Fibroblast of lung (primary cell): ENCODE data around the gene CDIP1. TPM values are rescaled to one million over a fixed set of nuclear protein-coding genes. Genes with fewer than 3 reads are reported as not detected.

ENCODE experiments used
- DNase-seq, 2 donors: peaks; one replicate each; pipeline versions ENCODE4 v3.0.0 to v3.0.0-alpha.2; 2010; ENCODE audit warnings: low read depth in 2 of 2
- H2AFZ ChIP-seq: 2 replicates; pipeline ENCODE4 v1.5.1; 2012; ENCODE audit warnings: low read length, control low read depth, inconsistent platforms
- H3K27ac ChIP-seq: 2 replicates; pipeline ENCODE4 v1.5.1; 2011; ENCODE audit warnings: low read length, control low read depth; ENCODE audit not compliant: insufficient read depth
- H3K27me3 ChIP-seq: 2 replicates; pipeline ENCODE4 v1.5.1; 2011; ENCODE audit warnings: mild to moderate bottlenecking, low read length; ENCODE audit not compliant: control insufficient read depth, insufficient read depth
- H3K36me3 ChIP-seq: 2 replicates; pipeline ENCODE4 v1.5.1; 2011; ENCODE audit warnings: low read length; ENCODE audit not compliant: control insufficient read depth, insufficient read depth
- H3K4me1 ChIP-seq: 2 replicates; pipeline ENCODE4 v1.5.1; 2011; ENCODE audit warnings: low read length; ENCODE audit not compliant: control insufficient read depth, insufficient read depth; ENCODE audit errors: extremely low read depth
- H3K4me2 ChIP-seq: 2 replicates; pipeline ENCODE4 v1.5.1; 2011; ENCODE audit warnings: low read length, control low read depth; ENCODE audit not compliant: insufficient read depth; ENCODE audit errors: extremely low read depth
- H3K4me3 ChIP-seq, 4 experiments: fragments of 200-600 bp in 1 of 4; sonication (generic) in 1 of 4; replicated peaks in 1 of 4; 2 replicates each; pipeline ENCODE4 v1.5.1; 2011 to 2016; ENCODE audit warnings: low read length in 4 of 4, low read depth in 3 of 4, mild to moderate bottlenecking in 3 of 4, control low read depth in 2 of 4, inconsistent platforms in 1 of 4, mixed read lengths in 1 of 4; ENCODE audit not compliant: insufficient read depth in 1 of 4; ENCODE audit errors: control extremely low read depth in 1 of 4
- H3K79me2 ChIP-seq: 2 replicates; pipeline ENCODE4 v1.5.1; 2012; ENCODE audit warnings: mild to moderate bottlenecking, low read length, inconsistent platforms; ENCODE audit not compliant: control insufficient read depth, insufficient read depth
- H3K9ac ChIP-seq: 2 replicates; pipeline ENCODE4 v1.5.1; 2011; ENCODE audit warnings: mild to moderate bottlenecking, low read length, control low read depth; ENCODE audit not compliant: insufficient read depth
- H3K9me3 ChIP-seq: 2 replicates; pipeline ENCODE4 v1.5.1; 2012; ENCODE audit warnings: low read depth, low read length; ENCODE audit not compliant: control insufficient read depth, insufficient read depth
- H4K20me1 ChIP-seq: 2 replicates; pipeline ENCODE4 v1.5.1; 2011; ENCODE audit warnings: low read length; ENCODE audit not compliant: control insufficient read depth, insufficient read depth; ENCODE audit errors: extremely low read depth
- EZH2 ChIP-seq: IDR thresholded peaks from 2 replicates; pipeline ENCODE4 v1.5.1; 2012; ENCODE audit warnings: low read length, control low read depth, mild to moderate bottlenecking; ENCODE audit errors: missing control alignments
- polyA plus RNA-seq, 2 donors: library from polyadenylated mRNA; depleted of rRNA in 1 of 2; stranded (reverse) in 1 of 2; unstranded in 1 of 2; fragments of >200 nt; gene quantifications; 2 replicates each; pipeline ENCODE4 v1.2.1, GENCODE V29; 2011 to 2012; ENCODE audit warnings: missing spikeins in 1 of 2
- total RNA-seq: library from RNA; depleted of rRNA; stranded (reverse); fragments of >200 nt; gene quantifications from 2 replicates; pipeline ENCODE4 v1.2.1, GENCODE V29; 2014
- TF ChIP-seq, protein P1 (sequence below), 2 donors: IDR thresholded peaks in 1 of 2; conservative IDR thresholded peaks in 1 of 2; 1 replicate in 1 of 2; 2 replicates in 1 of 2; pipeline ENCODE4 v1.5.1; 2011 to 2012; ENCODE audit warnings: low read length in 2 of 2, control low read depth in 1 of 2, inconsistent platforms in 1 of 2, low read depth in 1 of 2, mild to moderate bottlenecking in 1 of 2

CDIP1 gene
- total and polyA plus RNA-seq, 2 donors (not counting 1 experiment from before 2014, with no cell fraction given): 6.3 to 12.2 TPM

DNA sequence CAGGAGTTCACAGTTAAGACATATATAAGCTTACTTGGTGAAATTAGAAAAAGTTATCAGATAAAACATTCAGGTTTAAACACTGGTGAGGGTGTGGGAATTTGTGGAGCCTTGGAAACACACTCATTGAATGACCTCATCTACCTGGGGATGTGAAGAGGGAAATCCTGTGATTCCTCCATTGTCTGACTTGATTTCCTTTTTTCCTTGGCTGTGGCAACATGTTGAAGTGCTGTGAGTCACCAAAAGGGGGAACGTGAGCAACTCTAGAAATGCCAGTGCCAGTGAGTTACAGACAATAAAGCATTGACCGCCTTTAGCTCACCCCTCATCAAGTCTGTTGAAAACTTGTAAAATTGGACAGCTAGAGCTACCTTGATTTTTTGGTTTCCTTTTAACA is 60.6 kb downstream of the CDIP1 start:
- Histone ChIP-seq H3K4me1 (peaks cover 2% of the 10 kb centered on the region), H2AFZ (no peak overlapping the region), H3K36me3 (no peaks in the 10 kb centered on the region), H3K79me2 (peaks cover 32% of the 10 kb centered on the region), H4K20me1 (no peaks in the 10 kb centered on the region), H3K4me2 (peak overlapping the region; percentile 17), H3K27ac (no peak overlapping the region), H3K9me3 (no peaks in the 10 kb centered on the region), H3K27me3 (no peaks in the 10 kb centered on the region), H3K9ac (no peak overlapping the region), H3K4me3 (no peak overlapping the region)
- TF ChIP-seq, protein P1, sequence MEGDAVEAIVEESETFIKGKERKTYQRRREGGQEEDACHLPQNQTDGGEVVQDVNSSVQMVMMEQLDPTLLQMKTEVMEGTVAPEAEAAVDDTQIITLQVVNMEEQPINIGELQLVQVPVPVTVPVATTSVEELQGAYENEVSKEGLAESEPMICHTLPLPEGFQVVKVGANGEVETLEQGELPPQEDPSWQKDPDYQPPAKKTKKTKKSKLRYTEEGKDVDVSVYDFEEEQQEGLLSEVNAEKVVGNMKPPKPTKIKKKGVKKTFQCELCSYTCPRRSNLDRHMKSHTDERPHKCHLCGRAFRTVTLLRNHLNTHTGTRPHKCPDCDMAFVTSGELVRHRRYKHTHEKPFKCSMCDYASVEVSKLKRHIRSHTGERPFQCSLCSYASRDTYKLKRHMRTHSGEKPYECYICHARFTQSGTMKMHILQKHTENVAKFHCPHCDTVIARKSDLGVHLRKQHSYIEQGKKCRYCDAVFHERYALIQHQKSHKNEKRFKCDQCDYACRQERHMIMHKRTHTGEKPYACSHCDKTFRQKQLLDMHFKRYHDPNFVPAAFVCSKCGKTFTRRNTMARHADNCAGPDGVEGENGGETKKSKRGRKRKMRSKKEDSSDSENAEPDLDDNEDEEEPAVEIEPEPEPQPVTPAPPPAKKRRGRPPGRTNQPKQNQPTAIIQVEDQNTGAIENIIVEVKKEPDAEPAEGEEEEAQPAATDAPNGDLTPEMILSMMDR (conservative IDR thresholded peaks at IDR 0.05 in 1 of 2, IDR thresholded peaks at IDR 0.05 in 1 of 2; ENCODE audit: low read depth in 1 of 2, low read length in 2 of 2): peak; percentile 33 to 44
- TF ChIP-seq EZH2: no peak
- DNase-seq: peak; percentile 49 to 75

GRCh38 chr16:4475880-4476788 is 62.4 kb downstream of the CDIP1 start, which contains the start of gene HMOX2:
HMOX2 (plus strand) TSS chr16:4476398; CDS start chr16:4505525, 29,127 bp downstream.
- Histone ChIP-seq H3K4me1 (peaks cover 2% of the 10 kb centered on the region), H2AFZ (peak within 1 kb of the TSS; percentile 91), H3K4me2 (peak within 1 kb of the TSS; percentile 80), H3K79me2 (peaks cover 20% of the 10 kb centered on the region), H3K4me3 (peak within 1 kb of the TSS; percentile 65 to 96 (median 78)), H3K27me3 (no peaks in the 10 kb centered on the region), H3K27ac (peak within 1 kb of the TSS; percentile 52), H3K9ac (peak within 1 kb of the TSS; percentile 72), H4K20me1 (no peaks in the 10 kb centered on the region), H3K9me3 (no peaks in the 10 kb centered on the region), H3K36me3 (no peaks in the 10 kb centered on the region)
- no peak for TF ChIP-seq EZH2
- TF ChIP-seq, protein P1 (conservative IDR thresholded peaks at IDR 0.05 in 1 of 2, IDR thresholded peaks at IDR 0.05 in 1 of 2; ENCODE audit: low read depth in 1 of 2, low read length in 2 of 2): peak; percentile 34 to 38
- peak; percentile 85 to 87 for DNase-seq

DNA sequence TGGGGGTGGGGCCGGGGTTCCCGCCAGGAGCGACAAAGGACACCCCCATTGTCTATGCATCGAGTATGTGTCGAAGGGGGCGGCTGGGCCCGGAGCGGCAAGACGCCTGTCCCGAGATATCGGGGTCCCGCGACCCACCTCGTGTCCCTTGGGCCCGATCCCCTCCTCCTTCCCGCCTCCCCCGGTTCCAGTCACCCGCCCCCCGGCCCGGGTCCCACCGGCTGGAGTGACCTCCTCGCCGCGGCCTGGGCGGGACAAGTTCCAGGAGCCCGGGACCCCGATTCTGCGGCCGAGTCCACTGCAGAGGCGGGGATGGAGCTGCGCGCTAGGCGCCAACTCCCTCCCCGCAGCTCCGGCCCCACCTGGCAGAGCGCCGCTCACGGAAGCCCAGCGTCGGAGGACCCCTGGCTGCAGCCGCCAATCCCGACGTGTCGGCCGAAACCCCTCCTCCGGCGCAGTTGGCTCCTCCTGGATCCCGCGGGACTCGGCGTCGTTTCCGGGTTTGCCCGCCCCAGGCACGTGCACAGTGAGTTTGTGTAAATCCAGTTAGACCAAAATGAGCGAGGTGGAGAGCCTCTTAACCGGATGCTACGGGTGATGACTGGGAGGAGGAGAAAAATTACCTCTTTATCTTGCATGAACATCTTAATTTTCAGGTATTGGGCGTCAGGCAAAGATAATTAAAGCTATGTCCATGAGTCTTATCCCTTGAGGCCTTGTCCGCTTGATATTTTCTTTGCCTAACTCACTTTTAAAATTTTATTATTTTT is 64.2 kb downstream of the CDIP1 start, which contains the start of gene NMRAL1:
NMRAL1 (minus strand) TSS at position 434 of the 770 bp plus-strand sequence. CDS start 493 bp downstream, outside the sequence.
- peak within 1 kb of the TSS; percentile 39 for H3K27ac ChIP-seq
- H3K9me3 ChIP-seq: no peaks in the 10 kb centered on the region
- H2AFZ ChIP-seq: peak within 1 kb of the TSS; percentile 75
- TF ChIP-seq EZH2: no peak
- TF ChIP-seq, protein P1 (conservative IDR thresholded peaks at IDR 0.05 in 1 of 2, IDR thresholded peaks at IDR 0.05 in 1 of 2; ENCODE audit: low read depth in 1 of 2, low read length in 2 of 2): no peak
- H3K9ac ChIP-seq: peak within 1 kb of the TSS; percentile 65
- H3K36me3 ChIP-seq: no peaks in the 10 kb centered on the region
- peaks cover 2% of the 10 kb centered on the region for H3K4me1 ChIP-seq
- H4K20me1 ChIP-seq: no peaks in the 10 kb centered on the region
- peaks cover 17% of the 10 kb centered on the region for H3K79me2 ChIP-seq
- H3K4me3 ChIP-seq: peak within 1 kb of the TSS; percentile 54 to 78 (median 66)
- H3K27me3 ChIP-seq: no peaks in the 10 kb centered on the region
- DNase-seq: peak; percentile 88 to 89
- peak within 1 kb of the TSS; percentile 69 for H3K4me2 ChIP-seq
